Heart right ventricle (tissue), 16 donors: ENCODE data around the gene RNASE12. TPM values are rescaled to one million over a fixed set of nuclear protein-coding genes. Genes with fewer than 3 reads are reported as not detected.
"Not testable (repeated sequence)": the region's sequence is repeated elsewhere in the genome, so short reads cannot be mapped to it uniquely, and the experiment has no call there.

Source experiments
- ATAC-seq, 8 donors: fragments of 200-7000 bp; cut with Tn5 transposase; one replicate each; pipeline ENCODE4 v1.9.1; 2020; ENCODE audit warnings: mild to moderate bottlenecking in 8 of 8, moderate library complexity in 8 of 8, moderate number of reproducible peaks in 1 of 8
- DNase-seq, 2 donors: peaks; one replicate each; pipeline ENCODE4 v3.0.0-alpha.2; 2020
- H3K27ac ChIP-seq, 10 donors: fragments of 200-600 bp; sonication (generic) in 2 of 10; one replicate each; pipeline versions ENCODE4 v1.5.0 to v1.8.0; 2020 to 2022; ENCODE audit warnings: mild to moderate bottlenecking in 3 of 10
- H3K27me3 ChIP-seq, 7 donors: fragments of 200-600 bp; one replicate each; pipeline ENCODE4 v1.8.0; 2021 to 2022; ENCODE audit warnings: mild to moderate bottlenecking in 2 of 7
- H3K36me3 ChIP-seq, 9 donors: fragments of 200-600 bp; sonication (generic) in 1 of 9; one replicate each; pipeline versions ENCODE4 v1.5.0 to v1.8.0; 2020 to 2022; ENCODE audit warnings: mild to moderate bottlenecking in 2 of 9
- H3K4me1 ChIP-seq, 9 donors: fragments of 200-600 bp; sonication (generic) in 1 of 9; one replicate each; pipeline versions ENCODE4 v1.5.0 to v1.8.0; 2020 to 2022; ENCODE audit warnings: mild to moderate bottlenecking in 4 of 9
- H3K4me3 ChIP-seq, 10 donors: fragments of 200-600 bp; sonication (generic) in 2 of 10; one replicate each; pipeline versions ENCODE4 v1.5.0 to v1.8.0; 2020 to 2022; ENCODE audit warnings: mild to moderate bottlenecking in 7 of 10, moderate library complexity in 2 of 10
- H3K9me3 ChIP-seq, 11 donors: fragments of 200-600 bp in 10 of 11; sonication (generic) in 2 of 11; one replicate each; pipeline versions ENCODE4 v1.5.0 to v1.8.0; 2013 to 2022; ENCODE audit warnings: mild to moderate bottlenecking in 2 of 11, control low read depth in 1 of 11, moderate library complexity in 1 of 11
- CTCF ChIP-seq, 9 donors: fragments of 200-600 bp; sonication (generic) in 2 of 9; IDR thresholded peaks; one replicate each; pipeline versions ENCODE4 v1.5.0 to v1.8.0; 2021 to 2022; ENCODE audit warnings: antibody characterized with exemption in 9 of 9, mild to moderate bottlenecking in 5 of 9, moderate library complexity in 1 of 9
- WGBS, 2 donors: extraction: QIAGEN DNeasy Blood & Tissue Kit; methylation state at CpG; one replicate each; pipeline ENCODE4 v1.1.7; 2013; ENCODE audit warnings: inconsistent platforms in 1 of 2; 5-methylcytosine and 5-hydroxymethylcytosine counted together
- intact Hi-C, 10 donors: fragments of 100-400 bp; cut with DNase I; formaldehyde crosslinking; loops; one replicate each; pipeline versions ENCODE4 v1.11.1 to v1.14.2; 2022
- polyA plus RNA-seq, 2 donors: library from polyadenylated mRNA; stranded (reverse); fragments of 200-250 nt; gene quantifications; one replicate each; pipeline ENCODE4 v1.2.3, GENCODE V29; 2013
- total RNA-seq, 10 donors: library from RNA; stranded (reverse); fragmentation: NEBNext Ultra II Directional in 3 of 10; extraction: Animal tissue kit (Norgen Biotek cat#: 25700) in 3 of 10; gene quantifications; one replicate each; pipeline versions ENCODE4 v1.2.1 to v1.2.4, GENCODE V29; 2021 to 2023
- donor health status: Arrhythmogenic right ventricular cardiomyopathy.
- donor health status: ischemic (EF 13 %, LVEDD 7.1; RV severe dilation, severe dysfunction).
- donor health status: healthy with polysubstance abuse.
- donor health status: DM: no; HTN: yes; CAD: no.
- donor health status: DM: no; HTN: no; CAD: no.
- donor health status: ischemic (EF 25% LVEDD 6.9; RV normal size, moderate dysfunction).
- donor health status: ischemic (EF 25% LVEDD 5.7; RV mildly dilated, moderate dysfunction).
- donor health status: healthy.
- donor health status: DM: yes; HTN: yes; CAD: no.
- donor health status: Ischemic cardiomyopathy.
- donor health status: ischemic (EF 35%, LVEDD 5.7; RV mildly dilated, moderate dysfunction).
- donor health status: nonischemic (EF 11% LVEDD 7.7; RV severe dilation, severe dysfunction).
- donor health status: DM: yes; HTN: yes; CAD: no.
- donor health status: PGD.
- donor health status: ischemic (EF 29% LVEDD 5.4; RV normal size, mild dysfunction).
- donor health status: nonischemic (EF 23%, LVEDD 6.1; RV moderate dilation, normal function).

The RNASE12 gene
- total and polyA plus RNA-seq, 12 donors = not detected

GRCh38 chr14:20602583-20602982, 11.4 kb upstream of the RNASE12 start:
- Histone ChIP-seq H3K36me3 (no peaks in the 10 kb centered on the region), H3K9me3 (no peaks in the 10 kb centered on the region), H3K4me3 (no peak overlapping the region), H3K4me1 (no peaks in the 10 kb centered on the region), H3K27me3 (peaks cover 0 to 6% (median 0%) of the 10 kb centered on the region in 7 donors), H3K27ac (no peak overlapping the region)
- intact Hi-C loops = loop anchor here in 3 of 10 donors (10.0 kb wide), 3 partner anchors 68 to 278 kb away; partner anchors contain the start of gene TEP1 (in 1 of the 3)
- DNase-seq (no peak), ATAC-seq (no peak)
- TF ChIP-seq CTCF (IDR thresholded peaks at IDR 0.05) = no peak
- WGBS, 2 donors = 87% methylated on average over 9 of the region's 9 CpGs

GRCh38 chr14:20601522-20601921, 10.3 kb upstream of the RNASE12 start:
- no peak for TF ChIP-seq CTCF (IDR thresholded peaks at IDR 0.05)
- Histone ChIP-seq H3K27ac (no peak overlapping the region), H3K9me3 (no peaks in the 10 kb centered on the region), H3K4me3 (no peak overlapping the region), H3K36me3 (no peaks in the 10 kb centered on the region), H3K4me1 (no peaks in the 10 kb centered on the region), H3K27me3 (peaks cover 0 to 6% (median 0%) of the 10 kb centered on the region in 7 donors)
- intact Hi-C loops = loop anchor here in 3 of 10 donors (10.0 kb wide), 3 partner anchors 67 to 277 kb away; partner anchors contain the start of gene TEP1 (in 1 of the 3)
- no peak for DNase-seq
- 72 to 73% methylated on average over 12 of the region's 12 CpGs for WGBS, 2 donors
- no peak for ATAC-seq

- no peak for TF ChIP-seq CTCF (IDR thresholded peaks at IDR 0.05)
- no peak for ATAC-seq
- 71 to 72% methylated on average over 1 of the region's 1 CpG for whole genome bisulfite sequencing, 2 donors
- H3K4me1 ChIP-seq = no peaks in the 10 kb centered on the region
- H3K4me3 ChIP-seq = no peak overlapping the region
- no peak for DNase-seq
- intact Hi-C loops = no loop called here
- H3K27me3 ChIP-seq = peaks cover 0 to 11% (median 0%) of the 10 kb centered on the region in 7 donors
- no peak overlapping the region for H3K27ac ChIP-seq
- H3K36me3 ChIP-seq = no peaks in the 10 kb centered on the region
- H3K9me3 ChIP-seq = no peaks in the 10 kb centered on the region
Observed at GRCh38 chr14:20597108-20597507, 5.9 kb upstream of the RNASE12 start.

GRCh38 chr14:20595726-20596125, 4.5 kb upstream of the RNASE12 start:
- intact Hi-C loops, H3K36me3 ChIP-seq, H3K4me1 ChIP-seq, DNase-seq, H3K4me3 ChIP-seq, H3K27ac ChIP-seq, ATAC-seq, H3K9me3 ChIP-seq: not testable (repeated sequence)
- peaks cover 0 to 14% (median 0%) of the 10 kb centered on the region in 7 donors for H3K27me3 ChIP-seq
- WGBS, 2 donors = 95 to 96% methylated on average over 3 of the region's 3 CpGs

- no peak for TF ChIP-seq CTCF (IDR thresholded peaks at IDR 0.05)
- H3K9me3 ChIP-seq = no peaks in the 10 kb centered on the region
- ATAC-seq (no peak), DNase-seq (no peak)
- intact Hi-C loops = no loop called here
- no peak overlapping the region for H3K27ac ChIP-seq
- no peak overlapping the region for H3K4me3 ChIP-seq
- H3K4me1 ChIP-seq = no peaks in the 10 kb centered on the region
- WGBS, 2 donors = 44 to 52% methylated on average over 1 of the region's 1 CpG
- H3K36me3 ChIP-seq = no peaks in the 10 kb centered on the region
- H3K27me3 ChIP-seq = peaks cover 0 to 15% (median 0%) of the 10 kb centered on the region in 7 donors
Observed at GRCh38 chr14:20592574-20592973, 1.4 kb upstream of the RNASE12 start.
